D721Med (cell line): ENCODE measurements around the gene FAM111B.

ENCODE experiments used
- DNase-seq: peaks from one replicate; pipeline ENCODE4 v3.0.0; 2011; ENCODE audit warnings: low spot score; ENCODE audit not compliant: insufficient read length
- FAIRE-seq: peaks from 2 replicates; lab custom pipeline; 2011; peaks lifted over from hg19 to GRCh38; lab: Jason Lieb, UNC
- CTCF ChIP-seq: IDR thresholded peaks from 2 replicates; pipeline ENCODE4 v1.5.1; 2012; ENCODE audit warnings: mild to moderate bottlenecking, control low read depth; ENCODE audit not compliant: insufficient read depth; ENCODE audit errors: missing control alignments

The FAM111B gene

GRCh38 chr11:59173080-59173963 is 66.3 kb downstream of the FAM111B start:
- FAIRE-seq, result no peak
- no peak for DNase-seq
- no peak for TF ChIP-seq CTCF

- DNase-seq (no peak), FAIRE-seq (no peak)
- TF ChIP-seq CTCF, result no peak
These were observed 67.1 kb downstream of the FAM111B start for GRCh38 chr11:59173964-59174663.

GRCh38 chr11:59174664-59175033 is 67.6 kb downstream of the FAM111B start:
- TF ChIP-seq CTCF, result no peak
- DNase-seq, result no peak
- FAIRE-seq, result no peak

- FAIRE-seq, result no peak
- DNase-seq, result no peak
- TF ChIP-seq CTCF, result no peak
These were observed 68.1 kb downstream of the FAM111B start for GRCh38 chr11:59175091-59175501.

GRCh38 chr11:59176330-59176729 is 69.3 kb downstream of the FAM111B start:
- TF ChIP-seq CTCF, result no peak

More at GRCh38 chr11:59176330-59176729, 69.3 kb downstream of the FAM111B start:
- DNase-seq, result no peak
- no peak for FAIRE-seq
